Immature natural killer cell (primary cell): Measurements from ENCODE around the gene RAB11B. TPM values are rescaled to one million over a fixed set of nuclear protein-coding genes. Genes with fewer than 3 reads are reported as not detected.
"Not testable (repeated sequence)": the region's sequence is repeated elsewhere in the genome, so short reads cannot be mapped to it uniquely, and the experiment has no call there.

ENCODE experiments used
- DNase-seq, 3 donors: peaks; one replicate each; pipeline ENCODE4 v3.0.0; 2022; ENCODE audit warnings: mixed read lengths in 1 of 3
- H3K27ac Mint-ChIP-seq, 6 donors: one replicate each; pipeline ENCODE4 v1.8.0; 2020; ENCODE audit warnings: mixed read lengths in 6 of 6, mild to moderate bottlenecking in 5 of 6, inconsistent platforms in 4 of 6, moderate library complexity in 3 of 6
- H3K27me3 Mint-ChIP-seq, 3 donors: one replicate each; pipeline ENCODE4 v1.8.0; 2020 to 2021; ENCODE audit warnings: low read depth in 3 of 3, mild to moderate bottlenecking in 3 of 3, mixed read lengths in 3 of 3, moderate library complexity in 3 of 3, inconsistent platforms in 1 of 3
- H3K36me3 Mint-ChIP-seq, 3 donors: one replicate each; pipeline ENCODE4 v1.8.0; 2020; ENCODE audit warnings: mixed read lengths in 3 of 3, inconsistent platforms in 2 of 3, mild to moderate bottlenecking in 2 of 3
- H3K4me1 Mint-ChIP-seq, 2 donors: one replicate each; pipeline ENCODE4 v1.8.0; 2020; ENCODE audit warnings: inconsistent platforms in 2 of 2, mild to moderate bottlenecking in 2 of 2, mixed read lengths in 2 of 2, moderate library complexity in 1 of 2
- H3K4me3 Mint-ChIP-seq, 5 donors: one replicate each; pipeline ENCODE4 v1.8.0; 2020; ENCODE audit warnings: mild to moderate bottlenecking in 5 of 5, mixed read lengths in 5 of 5, inconsistent platforms in 3 of 5, moderate library complexity in 3 of 5
- H3K9me3 Mint-ChIP-seq, 6 donors: one replicate each; pipeline ENCODE4 v1.8.0; 2020; ENCODE audit warnings: mild to moderate bottlenecking in 6 of 6, mixed read lengths in 6 of 6, inconsistent platforms in 4 of 6, moderate library complexity in 3 of 6
- polyA plus RNA-seq, 3 donors: library from polyadenylated mRNA; unstranded; fragments of 300-500 nt; fragmentation: Illumina TruSeq; gene quantifications; one replicate each; pipeline ENCODE4 v1.2.3, GENCODE V29; 2021

Gene RAB11B
- polyA plus RNA-seq, 3 donors from 2014 or later = 38.1 to 106 (median 53.4) TPM

DNA sequence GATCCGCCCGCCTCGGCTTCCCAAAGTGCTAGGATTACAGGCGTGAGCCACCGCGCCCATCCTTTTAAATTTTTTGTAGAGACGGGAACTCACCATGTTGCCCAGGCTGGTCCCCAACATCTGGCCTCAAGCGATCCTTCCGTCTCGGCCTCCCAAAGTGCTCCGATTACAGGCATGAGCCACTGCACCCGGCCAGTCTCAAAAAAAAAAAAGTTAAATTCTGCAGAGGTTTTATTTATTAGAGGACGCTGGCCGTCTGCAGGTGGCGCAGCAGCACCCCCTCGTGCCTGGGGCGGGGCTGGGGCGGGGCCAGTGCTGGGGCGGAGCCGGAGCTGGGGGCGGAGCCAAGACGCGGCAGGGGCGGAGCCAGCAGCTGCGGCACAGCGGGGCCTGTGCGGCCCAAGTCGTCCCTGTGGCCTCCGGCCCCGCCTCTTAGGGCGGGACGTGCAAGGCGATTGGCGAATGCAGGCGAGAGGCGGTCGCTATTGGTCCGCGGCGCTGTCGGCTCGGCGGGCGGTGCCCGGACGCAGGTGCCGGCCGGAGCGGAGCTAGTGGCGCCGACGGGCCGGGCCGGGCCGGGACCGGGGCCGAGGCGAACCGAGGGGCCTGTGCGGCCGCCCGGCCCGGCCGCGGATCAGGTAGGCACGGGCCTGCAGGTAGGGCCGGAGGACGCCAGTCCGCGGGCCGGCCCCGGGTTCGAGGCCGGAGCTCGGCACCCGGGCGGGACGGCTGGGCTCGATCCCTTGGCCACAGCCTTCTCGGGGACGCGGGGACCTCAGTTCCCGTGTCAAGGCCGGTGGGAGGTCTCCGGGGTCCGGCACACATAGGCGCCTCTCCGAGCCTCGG, 22.8 kb downstream of the RAB11B start, which contains the start of gene MARCHF2:
MARCHF2 (plus strand) TSS at position 523 of the 846 bp plus-strand sequence. CDS start 8,536 bp downstream, outside the sequence.
- no peaks in the 10 kb centered on the region for H3K9me3 Mint-ChIP-seq
- peak; percentile 94 to 96 (median 96) for DNase-seq
- peaks cover 0 to 2% (median 1%) of the 10 kb centered on the region in 3 donors for H3K27me3 Mint-ChIP-seq
- H3K4me1 Mint-ChIP-seq = peaks cover 8 to 13% of the 10 kb centered on the region in 2 donors
- H3K27ac Mint-ChIP-seq = peak within 1 kb of the TSS in 5 of 6 donors; percentile 6 to 78 (median 37)
- peak within 1 kb of the TSS; percentile 66 to 82 (median 78) for H3K4me3 Mint-ChIP-seq
- H3K36me3 Mint-ChIP-seq = no peaks in the 10 kb centered on the region

DNA sequence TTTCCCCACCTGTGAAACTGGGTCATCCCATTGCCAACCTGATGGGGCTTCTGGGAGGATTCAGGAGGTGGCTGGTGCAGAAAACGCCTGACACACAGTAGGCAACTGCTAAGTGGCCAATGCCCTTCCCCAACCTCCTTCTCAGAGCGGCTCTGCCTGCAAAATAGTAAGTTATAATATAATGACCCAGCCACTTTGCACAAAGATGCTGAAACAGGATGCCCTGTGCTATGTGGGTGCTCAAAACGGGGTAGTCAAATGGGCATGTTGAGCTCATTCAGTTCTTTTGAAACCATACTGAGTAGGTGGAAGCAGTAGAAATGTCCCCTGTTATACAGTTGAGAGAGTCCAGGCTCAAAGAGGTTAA, 23.5 kb downstream of the RAB11B start:
- Mint-ChIP-seq H3K4me3 (peak overlapping the region; percentile 66 to 82 (median 78)), H3K36me3 (no peaks in the 10 kb centered on the region), H3K9me3 (no peaks in the 10 kb centered on the region), H3K27ac (peak overlapping the region in 5 of 6 donors; percentile 1 to 37 (median 22)), H3K27me3 (peaks cover 0 to 2% (median 1%) of the 10 kb centered on the region in 3 donors), H3K4me1 (peaks cover 9 to 13% of the 10 kb centered on the region in 2 donors)
- DNase-seq = no peak

DNA sequence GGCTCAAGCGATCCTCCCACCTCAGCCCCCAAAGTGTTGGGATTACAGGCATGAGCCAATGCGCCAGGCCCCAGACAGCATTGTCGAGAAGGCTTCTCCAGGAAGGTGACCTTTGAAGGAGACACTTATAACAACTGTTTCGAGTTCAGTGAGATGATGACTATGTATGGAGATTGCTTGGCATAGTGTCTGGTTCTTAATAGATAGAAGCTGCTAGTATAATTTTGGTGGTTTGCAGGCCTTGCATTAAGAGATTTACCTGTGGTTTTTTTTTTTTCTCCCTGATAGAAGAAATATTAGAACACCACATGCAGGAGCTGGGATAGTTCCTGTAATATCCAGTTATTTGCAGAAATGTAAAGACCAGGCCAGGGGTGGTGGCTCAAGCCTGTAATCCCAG, 26.6 kb downstream of the RAB11B start:
- Mint-ChIP-seq H3K27me3 (peaks cover 0 to 2% (median 1%) of the 10 kb centered on the region in 3 donors), H3K4me1 (peaks cover 7 to 13% of the 10 kb centered on the region in 2 donors), H3K9me3 (no peaks in the 10 kb centered on the region), H3K36me3 (no peaks in the 10 kb centered on the region), H3K4me3 (no peak overlapping the region), H3K27ac (no peak overlapping the region)
- DNase-seq = no peak

DNA sequence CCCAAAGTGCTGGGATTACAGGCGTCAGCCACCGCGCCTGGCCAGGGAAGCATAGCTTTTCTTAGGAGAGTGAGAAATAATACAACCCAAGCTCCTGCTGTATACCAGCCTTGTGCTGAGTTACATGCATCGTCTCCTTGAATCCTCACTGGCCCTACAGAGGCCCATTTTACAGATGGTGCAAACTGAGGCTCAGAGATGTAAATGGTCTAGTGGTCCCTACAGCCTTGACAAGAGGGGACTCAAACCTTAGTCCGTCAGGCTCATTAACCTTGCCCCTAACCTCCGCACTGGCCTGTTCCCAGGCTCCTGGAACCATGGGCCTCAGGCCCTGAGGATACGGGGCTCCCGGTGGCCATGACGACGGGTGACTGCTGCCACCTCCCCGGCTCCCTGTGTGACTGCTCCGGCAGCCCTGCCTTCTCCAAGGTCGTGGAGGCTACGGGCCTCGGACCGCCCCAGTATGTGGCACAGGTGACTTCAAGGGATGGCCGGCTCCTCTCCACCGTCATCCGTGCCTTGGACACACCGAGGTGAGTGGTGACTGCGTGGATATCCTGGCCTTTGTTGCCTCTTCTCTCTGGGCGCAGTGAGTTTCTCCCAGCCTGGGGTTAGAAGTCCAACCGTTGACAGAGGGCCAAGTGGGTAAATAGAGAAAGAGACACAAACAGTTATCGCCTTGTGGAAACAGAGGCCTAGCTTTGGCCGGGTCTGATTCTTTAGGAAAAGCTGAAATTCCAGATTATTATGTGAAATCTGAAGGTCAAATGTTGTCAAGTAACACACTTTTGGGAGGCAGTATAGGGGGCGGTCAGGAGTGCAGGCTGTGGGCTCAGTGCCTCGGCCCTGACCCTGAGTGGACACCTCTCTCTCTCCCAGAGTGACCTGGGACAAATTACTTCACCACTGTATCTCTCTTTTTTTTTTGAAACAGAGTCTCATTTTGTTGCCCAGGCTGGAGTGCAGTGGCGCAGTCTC, 31.6 kb downstream of the RAB11B start:
- Mint-ChIP-seq H3K9me3 (no peaks in the 10 kb centered on the region), H3K27ac (no peak overlapping the region), H3K27me3 (no peaks in the 10 kb centered on the region), H3K4me1 (peaks cover 0 to 1% of the 10 kb centered on the region in 2 donors), H3K36me3 (peaks cover 0 to 11% (median 5%) of the 10 kb centered on the region in 3 donors), H3K4me3 (no peak overlapping the region)
- DNase-seq = no peak

DNA sequence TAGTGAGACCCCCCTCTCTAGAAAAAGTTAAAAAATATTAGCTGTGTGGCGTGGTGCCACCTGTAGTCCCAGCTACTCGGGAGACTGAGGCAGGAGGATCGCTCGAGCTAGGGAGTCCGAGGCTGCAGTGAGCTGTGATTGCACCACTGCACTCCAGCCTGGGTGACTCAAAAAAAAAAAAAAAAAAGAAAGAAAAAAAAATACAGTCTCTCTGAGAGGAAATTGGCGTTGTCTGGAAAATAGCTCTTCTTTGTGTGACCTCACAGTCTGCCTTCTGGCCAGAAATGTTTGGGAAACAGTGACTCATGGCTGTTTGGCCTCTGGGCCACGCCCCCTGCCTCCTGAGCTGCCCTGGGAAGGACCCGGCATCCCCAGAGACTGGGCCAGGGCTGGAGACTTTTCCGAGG, 33.7 kb downstream of the RAB11B start:
- Mint-ChIP-seq H3K4me1 (no peaks in the 10 kb centered on the region), H3K27ac (no peak overlapping the region), H3K27me3 (peaks cover 0 to 1% (median 0%) of the 10 kb centered on the region in 3 donors), H3K36me3 (peaks cover 0 to 18% (median 5%) of the 10 kb centered on the region in 3 donors), H3K9me3 (no peaks in the 10 kb centered on the region), H3K4me3 (no peak overlapping the region)
- DNase-seq = no peak

DNA sequence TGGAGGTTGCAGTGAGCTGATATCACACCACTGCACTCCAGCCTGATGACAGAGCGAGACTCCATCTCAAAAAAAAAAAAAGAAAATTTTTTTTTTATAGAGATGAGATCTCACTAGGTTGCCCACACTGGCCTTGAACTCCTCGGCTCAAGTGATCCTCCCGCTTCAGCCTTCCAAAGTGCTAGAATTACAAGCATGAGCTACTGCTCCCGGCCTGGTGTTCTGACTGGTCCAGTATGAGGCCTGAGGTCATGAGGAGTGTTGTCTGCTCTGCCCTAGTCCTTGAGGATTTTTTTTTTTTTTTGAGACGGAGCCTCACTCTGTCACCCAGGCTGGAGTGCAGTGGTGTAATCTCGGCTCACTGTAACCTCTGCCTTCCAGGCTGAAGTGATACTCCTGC, 35.2 kb downstream of the RAB11B start:
- H3K4me3 Mint-ChIP-seq, H3K27me3 Mint-ChIP-seq, H3K27ac Mint-ChIP-seq, DNase-seq, H3K4me1 Mint-ChIP-seq, H3K9me3 Mint-ChIP-seq: not testable (repeated sequence)
- H3K36me3 Mint-ChIP-seq = peaks cover 0 to 18% (median 7%) of the 10 kb centered on the region in 3 donors

DNA sequence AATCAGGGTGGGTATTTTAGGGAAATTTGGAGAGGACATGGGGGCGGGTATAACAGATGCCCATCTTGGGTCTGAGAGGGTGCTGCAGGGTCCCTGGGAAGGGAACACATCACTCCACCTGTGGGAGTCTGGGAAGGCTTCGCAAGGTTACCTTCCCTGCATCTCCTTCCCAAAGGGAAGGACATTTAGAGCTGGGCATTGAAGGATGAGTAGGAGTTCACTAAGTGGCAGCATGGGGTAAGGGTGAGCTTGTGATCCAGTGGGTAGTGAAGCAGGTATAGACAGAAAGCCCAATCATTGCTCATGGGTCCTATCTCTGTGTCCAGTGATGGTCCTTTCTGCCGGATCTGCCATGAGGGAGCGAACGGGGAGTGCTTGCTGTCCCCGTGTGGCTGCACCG, 36.1 kb downstream of the RAB11B start:
- DNase-seq = no peak
- no peaks in the 10 kb centered on the region for H3K4me1 Mint-ChIP-seq
- H3K27ac Mint-ChIP-seq = no peak overlapping the region
- no peaks in the 10 kb centered on the region for H3K9me3 Mint-ChIP-seq
- peaks cover 0 to 2% (median 1%) of the 10 kb centered on the region in 3 donors for H3K27me3 Mint-ChIP-seq
- no peak overlapping the region for H3K4me3 Mint-ChIP-seq
- peaks cover 0 to 18% (median 7%) of the 10 kb centered on the region in 3 donors for H3K36me3 Mint-ChIP-seq

DNA sequence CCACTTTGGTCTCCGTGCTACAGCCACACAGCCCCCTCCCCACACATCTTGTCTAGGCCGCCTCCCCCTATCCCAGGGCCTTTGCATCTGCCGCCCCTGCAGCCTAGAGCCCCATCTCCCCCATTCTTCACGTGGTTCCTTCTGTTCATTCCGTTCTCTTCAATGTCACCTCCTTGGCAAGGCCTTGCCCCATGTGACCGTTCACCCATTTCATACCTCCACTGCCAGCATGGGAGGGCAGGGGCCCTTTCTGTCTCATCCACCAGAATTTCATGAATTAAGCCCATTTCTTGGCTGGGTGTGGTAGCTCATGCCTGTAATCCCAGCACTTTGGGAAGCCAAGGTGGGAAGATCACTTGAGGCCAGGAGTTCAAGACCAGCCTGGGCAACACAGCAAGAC, 38.9 kb downstream of the RAB11B start:
- DNase-seq = no peak
- no peaks in the 10 kb centered on the region for H3K4me1 Mint-ChIP-seq
- H3K27ac Mint-ChIP-seq = no peak overlapping the region
- peaks cover 0 to 11% (median 7%) of the 10 kb centered on the region in 3 donors for H3K36me3 Mint-ChIP-seq
- peaks cover 0 to 2% (median 1%) of the 10 kb centered on the region in 3 donors for H3K27me3 Mint-ChIP-seq
- no peak overlapping the region for H3K4me3 Mint-ChIP-seq
- no peaks in the 10 kb centered on the region for H3K9me3 Mint-ChIP-seq

DNA sequence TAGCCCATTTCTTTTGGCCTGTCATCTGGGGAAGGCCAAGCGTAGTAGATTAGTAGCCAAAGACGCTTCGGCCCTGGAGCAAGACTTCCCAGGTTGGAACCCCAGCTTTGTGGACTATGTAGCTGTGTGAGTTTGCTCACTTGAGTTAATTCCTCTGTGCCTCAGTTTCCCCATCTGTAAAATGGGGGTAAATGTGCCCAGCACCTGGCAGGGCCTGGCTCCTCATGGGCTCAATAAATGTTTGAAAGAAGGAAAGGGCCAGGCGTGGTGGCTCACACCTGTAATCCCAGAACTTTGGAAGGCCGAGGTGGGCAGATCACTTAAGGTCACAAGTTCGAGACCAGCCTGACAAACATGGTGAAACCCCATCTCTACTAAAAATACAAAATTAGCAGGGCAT, 39.7 kb downstream of the RAB11B start:
- Mint-ChIP-seq H3K27ac (no peak overlapping the region), H3K4me3 (no peak overlapping the region), H3K9me3 (no peaks in the 10 kb centered on the region), H3K36me3 (peaks cover 0 to 11% (median 7%) of the 10 kb centered on the region in 3 donors), H3K4me1 (no peaks in the 10 kb centered on the region), H3K27me3 (peaks cover 0 to 2% (median 1%) of the 10 kb centered on the region in 3 donors)
- DNase-seq = no peak

DNA sequence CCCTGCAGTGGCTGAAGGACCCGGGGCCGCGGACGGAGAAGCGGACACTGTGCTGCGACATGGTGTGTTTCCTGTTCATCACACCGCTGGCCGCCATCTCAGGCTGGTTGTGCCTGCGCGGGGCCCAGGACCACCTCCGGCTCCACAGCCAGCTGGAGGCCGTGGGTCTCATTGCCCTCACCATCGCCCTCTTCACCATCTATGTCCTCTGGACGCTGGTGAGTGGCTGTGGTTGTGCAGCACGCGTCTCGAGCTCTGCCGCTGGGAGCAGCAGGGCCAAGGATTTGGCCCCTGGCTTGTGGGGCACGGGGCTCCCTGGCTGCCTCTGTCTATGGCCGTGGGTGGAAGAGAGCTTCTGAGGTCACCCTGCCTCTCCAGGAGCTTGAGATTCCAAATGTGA, 40.5 kb downstream of the RAB11B start:
- Mint-ChIP-seq H3K36me3 (peaks cover 5 to 12% (median 11%) of the 10 kb centered on the region in 3 donors), H3K27ac (peak overlapping the region in 1 of 6 donors; percentile 22), H3K4me3 (no peak overlapping the region), H3K27me3 (peaks cover 0 to 2% (median 1%) of the 10 kb centered on the region in 3 donors), H3K9me3 (no peaks in the 10 kb centered on the region), H3K4me1 (no peaks in the 10 kb centered on the region)
- no peak for DNase-seq

DNA sequence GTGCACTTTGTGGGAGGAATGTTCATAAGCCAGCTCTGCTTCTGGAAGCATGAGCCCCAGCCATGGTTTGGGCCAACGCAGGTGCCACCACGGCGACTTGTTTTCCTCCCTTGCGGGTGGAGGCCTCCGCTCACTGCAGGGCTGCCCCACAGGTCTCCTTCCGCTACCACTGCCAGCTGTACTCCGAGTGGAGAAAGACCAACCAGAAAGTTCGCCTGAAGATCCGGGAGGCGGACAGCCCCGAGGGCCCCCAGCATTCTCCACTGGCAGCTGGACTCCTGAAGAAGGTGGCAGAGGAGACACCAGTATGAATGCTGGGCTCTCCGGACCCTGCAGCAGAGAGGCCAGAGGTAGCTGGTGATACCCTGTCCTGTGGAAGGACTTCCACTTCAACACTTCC, 48.1 kb downstream of the RAB11B start:
- no peak for DNase-seq
- Mint-ChIP-seq H3K36me3 (peaks cover 0 to 7% (median 5%) of the 10 kb centered on the region in 3 donors), H3K9me3 (no peaks in the 10 kb centered on the region), H3K4me1 (no peaks in the 10 kb centered on the region), H3K27me3 (no peaks in the 10 kb centered on the region), H3K27ac (no peak overlapping the region), H3K4me3 (no peak overlapping the region)

DNA sequence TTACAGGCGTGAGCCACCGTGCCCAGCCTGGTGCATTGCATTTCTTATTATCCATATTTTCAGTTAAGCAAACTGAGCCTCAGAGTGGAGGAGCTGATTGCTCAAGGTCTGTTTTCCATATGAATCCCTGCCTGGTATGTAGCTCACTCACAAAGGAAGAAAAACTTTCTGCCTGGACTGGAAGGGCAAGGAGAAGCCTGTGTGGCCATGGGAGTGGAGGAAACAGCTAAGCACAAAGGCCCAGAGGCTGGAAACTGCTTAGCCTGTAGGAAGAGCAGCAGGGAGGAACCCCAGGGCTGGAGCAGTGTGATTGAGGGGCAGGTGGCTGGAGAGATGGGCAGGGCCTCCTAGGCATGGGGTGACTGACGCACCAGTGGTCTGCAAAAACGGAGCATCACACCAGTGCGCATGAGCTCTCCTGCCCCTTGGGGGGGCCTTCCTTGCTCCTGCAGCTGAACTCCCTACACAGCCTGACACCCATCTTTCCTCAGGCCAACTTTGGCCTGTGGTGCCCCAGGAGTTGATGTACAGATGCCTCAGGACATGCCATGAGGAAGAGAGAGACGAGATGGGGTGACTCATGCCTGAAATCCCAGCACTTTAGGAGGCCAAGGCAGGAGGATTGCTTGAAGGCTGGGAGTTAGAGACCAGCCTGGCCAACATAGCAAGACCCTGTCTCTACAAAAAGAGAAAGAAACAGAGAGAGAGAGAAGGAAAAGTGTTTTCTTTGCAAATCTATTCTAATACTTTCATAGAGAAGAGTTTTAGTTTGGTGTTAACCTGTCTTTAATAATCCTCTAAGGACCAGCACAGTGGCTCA, 51.8 kb downstream of the RAB11B start:
- no peak for DNase-seq
- Mint-ChIP-seq H3K27ac (no peak overlapping the region), H3K27me3 (peaks cover 3 to 7% (median 6%) of the 10 kb centered on the region in 3 donors), H3K9me3 (no peaks in the 10 kb centered on the region), H3K36me3 (peaks cover 0 to 4% (median 3%) of the 10 kb centered on the region in 3 donors), H3K4me1 (peaks cover 22 to 25% of the 10 kb centered on the region in 2 donors), H3K4me3 (peak overlapping the region in 3 of 5 donors; percentile 35 to 63 (median 46))

DNA sequence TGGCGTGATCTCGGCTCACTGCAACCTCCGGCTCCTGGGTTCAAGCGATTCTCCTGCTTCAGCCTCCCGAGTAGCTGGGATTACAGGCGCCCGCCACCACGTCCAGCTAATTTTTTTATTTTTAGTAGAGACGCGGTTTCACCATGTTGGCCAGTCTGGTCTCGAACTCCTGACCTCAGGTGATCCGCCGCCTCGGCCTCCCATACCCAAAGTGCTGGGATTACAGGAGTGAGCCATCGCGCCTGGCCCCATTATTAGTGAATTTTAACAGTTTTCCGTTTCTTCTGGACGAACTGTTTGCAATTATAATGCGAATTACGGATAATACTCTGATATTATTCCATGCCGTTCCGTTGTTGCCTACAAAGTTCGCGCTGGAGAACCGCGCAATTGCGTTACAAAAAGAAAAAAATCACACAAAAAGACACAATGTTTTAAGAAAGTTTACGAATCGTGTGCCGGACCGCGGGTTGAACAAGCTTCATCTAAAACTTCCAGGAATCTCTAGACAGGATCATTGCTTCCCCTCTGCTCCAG, 54.0 kb downstream of the RAB11B start:
- not testable (repeated sequence) for H3K36me3 Mint-ChIP-seq, DNase-seq, H3K9me3 Mint-ChIP-seq, H3K27me3 Mint-ChIP-seq
- Mint-ChIP-seq H3K27ac (peak overlapping the region; percentile 92 to 99 (median 97)), H3K4me3 (peak overlapping the region; percentile 95 to 99 (median 96)), H3K4me1 (peaks cover 39 to 45% of the 10 kb centered on the region in 2 donors)
